B cell (primary cell): ENCODE results near the gene SPATA21. TPM values are rescaled to one million over a fixed set of nuclear protein-coding genes. Genes with fewer than 3 reads are reported as not detected.
"Not testable (repeated sequence)": the region's sequence is repeated elsewhere in the genome, so short reads cannot be mapped to it uniquely, and the experiment has no call there.

Experiments
- ATAC-seq: fragments of 200-7000 bp; cut with Tn5 transposase; one replicate; pipeline ENCODE4 v1.10.0; 2021; ENCODE audit warnings: low read depth, mild to moderate bottlenecking, moderate number of reproducible peaks, moderate library complexity
- CTCF ChIA-PET: fragments of 350-600 bp; sonication (Branson Sonifier 250); formaldehyde crosslinking; loops from one replicate; lab custom pipeline; 2021; ENCODE audit warnings: antibody characterized with exemption, inconsistent platforms; lab: Charles Lee
- POLR2A ChIA-PET: fragments of 350-600 bp; sonication (Branson Sonifier 250); formaldehyde crosslinking; loops from one replicate; lab custom pipeline; 2021; ENCODE audit warnings: antibody characterized with exemption; lab: Charles Lee
- DNase-seq: peaks from one replicate; pipeline ENCODE4 v3.0.0; 2013
- H2AFZ ChIP-seq: 2 replicates; pipeline ENCODE4 v1.6.1; 2012; ENCODE audit warnings: mild to moderate bottlenecking, low read depth, low read length; ENCODE audit not compliant: insufficient read depth, poor library complexity, severe bottlenecking
- H3K27ac ChIP-seq, 2 donors: 1 replicate in 1 of 2; 2 replicates in 1 of 2; pipeline ENCODE4 v1.5.1; 2012 to 2013; ENCODE audit warnings: low read length in 2 of 2, mild to moderate bottlenecking in 2 of 2, moderate library complexity in 1 of 2
- H3K27me3 ChIP-seq, 4 experiments: fragments of 200-600 bp in 1 of 4; sonication (generic) in 1 of 4; replicated peaks in 1 of 4; 1 replicate in 2 of 4; 2 replicates in 2 of 4; pipeline versions ENCODE4 v1.6.1 to v1.7.0; 2013 to 2016; ENCODE audit warnings: low read length in 3 of 4, mild to moderate bottlenecking in 2 of 4, mixed read lengths in 1 of 4, moderate library complexity in 1 of 4; ENCODE audit not compliant: insufficient read depth in 4 of 4, control insufficient read depth in 3 of 4; ENCODE audit errors: control extremely low read depth in 1 of 4
- H3K36me3 ChIP-seq, 2 experiments: replicated peaks in 1 of 2; 1 replicate in 1 of 2; 2 replicates in 1 of 2; pipeline versions ENCODE4 v1.6.1 to v1.7.1; 2013; ENCODE audit warnings: low read length in 1 of 2; ENCODE audit not compliant: insufficient read depth in 2 of 2, control insufficient read depth in 1 of 2; ENCODE audit errors: control extremely low read depth in 1 of 2, extremely low read depth in 1 of 2
- H3K4me1 ChIP-seq, 2 donors: fragments of 200-600 bp in 1 of 2; sonication (generic) in 1 of 2; 1 replicate in 1 of 2; 2 replicates in 1 of 2; pipeline versions ENCODE4 v1.5.1 to v1.6.1; 2013 to 2017; ENCODE audit warnings: low read length in 2 of 2; ENCODE audit not compliant: control insufficient read depth in 2 of 2, insufficient read depth in 2 of 2
- H3K4me2 ChIP-seq: replicated peaks from 2 replicates; pipeline ENCODE3; 2012; ENCODE audit warnings: mild to moderate bottlenecking, low read depth, low read length; ENCODE audit not compliant: poor library complexity, severe bottlenecking
- H3K4me3 ChIP-seq, 5 experiments: fragments of 200-600 bp in 1 of 5; sonication (generic) in 1 of 5; 1 replicate in 3 of 5; 2 replicates in 2 of 5; pipeline versions ENCODE4 v1.5.1 to v1.7.0; 2011 to 2016; ENCODE audit warnings: low read length in 4 of 5, mild to moderate bottlenecking in 4 of 5, low read depth in 2 of 5, control low read depth in 1 of 5, moderate library complexity in 1 of 5; ENCODE audit not compliant: insufficient read depth in 1 of 5; ENCODE audit errors: control extremely low read depth in 1 of 5, extremely low read depth in 1 of 5
- H3K79me2 ChIP-seq: fragments of 200-600 bp; sonication (generic); one replicate; pipeline ENCODE4 v1.6.0; 2016; ENCODE audit warnings: low read length; ENCODE audit not compliant: control insufficient read depth, insufficient read depth
- H3K9ac ChIP-seq: fragments of 200-600 bp; sonication (generic); 2 replicates; pipeline ENCODE4 v1.6.1; 2017; ENCODE audit warnings: mild to moderate bottlenecking, low read length, moderate library complexity
- H3K9me3 ChIP-seq, 3 donors: one replicate each; pipeline versions ENCODE4 v1.6.1 to v1.7.1; 2013; ENCODE audit warnings: low read length in 2 of 3; ENCODE audit not compliant: control insufficient read depth in 2 of 3, insufficient read depth in 1 of 3; ENCODE audit errors: control extremely low read depth in 1 of 3
- H4K20me1 ChIP-seq: 2 replicates; pipeline ENCODE4 v1.6.0; 2012; ENCODE audit warnings: mild to moderate bottlenecking, low read length; ENCODE audit not compliant: insufficient read depth, control insufficient read depth, poor library complexity, severe bottlenecking
- H3K27ac Mint-ChIP-seq: one replicate; pipeline ENCODE4 v1.8.0; 2021; ENCODE audit warnings: mixed read lengths
- H3K27me3 Mint-ChIP-seq: one replicate; pipeline ENCODE4 v1.8.0; 2021; ENCODE audit warnings: mixed read lengths
- H3K4me1 Mint-ChIP-seq: one replicate; pipeline ENCODE4 v1.8.0; 2021; ENCODE audit warnings: mixed read lengths
- H3K4me3 Mint-ChIP-seq: one replicate; pipeline ENCODE4 v1.8.0; 2021; ENCODE audit warnings: mixed read lengths
- H3K9me3 Mint-ChIP-seq: one replicate; pipeline ENCODE4 v1.8.0; 2022; ENCODE audit warnings: mixed read lengths; ENCODE audit not compliant: insufficient read depth
- CTCF ChIP-seq: fragments of 200-600 bp; IDR thresholded peaks from one replicate; pipeline ENCODE4 v1.8.0; 2022; ENCODE audit warnings: antibody characterized with exemption, mild to moderate bottlenecking
- EZH2 ChIP-seq: IDR thresholded peaks from 2 replicates; pipeline ENCODE4 v1.6.1; 2012; ENCODE audit warnings: borderline replicate concordance, low read depth, mild to moderate bottlenecking, moderate library complexity, low read length; ENCODE audit not compliant: insufficient read depth, poor library complexity, severe bottlenecking
- WGBS: methylation state at CpG from one replicate; pipeline ENCODE4 v1.1.5; 2013; ENCODE audit warnings: missing lambda C conversion rate; ENCODE audit not compliant: insufficient coverage; 5-methylcytosine and 5-hydroxymethylcytosine counted together
- intact Hi-C: fragments of 100-400 bp; cut with micrococcal nuclease; formaldehyde crosslinking; loops from one replicate; pipeline ENCODE4 v1.10.0; 2022
- polyA plus RNA-seq: library from polyadenylated mRNA; depleted of rRNA; stranded (reverse); fragments of >200 nt; gene quantifications from 2 replicates; pipeline ENCODE4 v1.2.3, GENCODE V29; 2012
- total RNA-seq, 2 donors: library from RNA; stranded (reverse); fragments of 120-200 nt in 1 of 2; gene quantifications; 1 replicate in 1 of 2; 2 replicates in 1 of 2; pipeline versions ENCODE4 v1.2.3 to v1.2.4, GENCODE V29; 2013 to 2022

The SPATA21 gene
- total and polyA plus RNA-seq, 2 donors (not counting 1 experiment from before 2014, with no cell fraction given) = 0.01 TPM; not detected in 1

DNA sequence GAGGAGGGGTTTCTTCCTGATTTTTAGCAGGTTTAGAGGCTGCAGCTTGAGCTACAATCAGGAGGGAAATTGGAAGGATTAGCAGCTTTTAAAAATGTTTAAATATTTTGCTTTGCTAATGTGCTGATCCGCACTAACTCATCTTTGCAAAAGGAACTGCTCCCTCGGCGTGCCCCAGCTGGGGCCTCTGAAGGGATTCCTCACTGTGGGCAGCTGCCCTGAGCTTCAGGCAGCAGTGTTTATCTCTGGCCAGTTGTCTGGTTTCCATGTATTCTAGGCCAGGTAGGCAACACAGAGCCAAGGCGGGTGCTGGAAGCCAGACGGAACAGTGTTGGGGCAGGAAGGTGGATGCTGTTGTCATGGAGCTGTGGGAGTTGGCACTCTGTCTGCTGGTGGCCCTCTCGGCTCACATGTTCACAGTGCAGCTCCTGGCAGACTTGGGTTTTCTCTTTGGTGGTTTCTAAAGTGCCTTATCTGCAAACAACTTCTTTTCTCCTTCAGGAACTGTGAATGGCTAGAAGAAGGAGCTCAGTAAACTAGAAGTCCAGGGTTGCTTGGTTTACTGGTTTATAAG lies 22.2 kb upstream of the SPATA21 start:
- Histone ChIP-seq H3K4me3 (no peak overlapping the region), H3K9ac (no peak overlapping the region), H3K27ac (no peak overlapping the region), H3K27me3 (no peaks in the 10 kb centered on the region), H4K20me1 (peaks cover 10% of the 10 kb centered on the region), H2AFZ (no peak overlapping the region), H3K4me1 (no peaks in the 10 kb centered on the region), H3K79me2 (peaks cover 4% of the 10 kb centered on the region), H3K4me2 (no peak overlapping the region), H3K36me3 (peaks cover 22 to 66% of the 10 kb centered on the region in 2 experiments), H3K9me3 (no peaks in the 10 kb centered on the region)
- no peaks in the 10 kb centered on the region for H3K4me1 Mint-ChIP-seq
- WGBS = 97% methylated on average over 6 of the region's 6 CpGs
- ChIA-PET POLR2A (no interaction called here), CTCF (no interaction called here)
- ATAC-seq (no peak), DNase-seq (no peak)
- H3K27me3 Mint-ChIP-seq = no peaks in the 10 kb centered on the region
- no peaks in the 10 kb centered on the region for H3K9me3 Mint-ChIP-seq
- H3K4me3 Mint-ChIP-seq = no peak overlapping the region
- no peak overlapping the region for H3K27ac Mint-ChIP-seq
- intact Hi-C loops = no loop called here
- no peak for TF ChIP-seq CTCF
- no peak for TF ChIP-seq EZH2

GRCh38 chr1:16458831-16459230 lies 21.6 kb upstream of the SPATA21 start:
- TF ChIP-seq CTCF (no peak), EZH2 (no peak)
- Histone ChIP-seq H3K4me3 (no peak overlapping the region), H3K4me2 (no peak overlapping the region), H3K4me1 (no peaks in the 10 kb centered on the region), H3K27ac (no peak overlapping the region), H4K20me1 (peaks cover 10% of the 10 kb centered on the region), H3K79me2 (peaks cover 4% of the 10 kb centered on the region), H3K9ac (no peak overlapping the region), H3K9me3 (no peaks in the 10 kb centered on the region), H2AFZ (no peak overlapping the region), H3K36me3 (peaks cover 22 to 67% of the 10 kb centered on the region in 2 experiments), H3K27me3 (no peaks in the 10 kb centered on the region)
- no peaks in the 10 kb centered on the region for H3K27me3 Mint-ChIP-seq
- H3K27ac Mint-ChIP-seq = no peak overlapping the region
- ChIA-PET CTCF (no interaction called here), POLR2A (no interaction called here)
- 97% methylated on average over 3 of the region's 6 CpGs for WGBS
- intact Hi-C loops = no loop called here
- no peaks in the 10 kb centered on the region for H3K9me3 Mint-ChIP-seq
- H3K4me1 Mint-ChIP-seq = no peaks in the 10 kb centered on the region
- H3K4me3 Mint-ChIP-seq = no peak overlapping the region
- DNase-seq = no peak
- ATAC-seq = no peak

DNA sequence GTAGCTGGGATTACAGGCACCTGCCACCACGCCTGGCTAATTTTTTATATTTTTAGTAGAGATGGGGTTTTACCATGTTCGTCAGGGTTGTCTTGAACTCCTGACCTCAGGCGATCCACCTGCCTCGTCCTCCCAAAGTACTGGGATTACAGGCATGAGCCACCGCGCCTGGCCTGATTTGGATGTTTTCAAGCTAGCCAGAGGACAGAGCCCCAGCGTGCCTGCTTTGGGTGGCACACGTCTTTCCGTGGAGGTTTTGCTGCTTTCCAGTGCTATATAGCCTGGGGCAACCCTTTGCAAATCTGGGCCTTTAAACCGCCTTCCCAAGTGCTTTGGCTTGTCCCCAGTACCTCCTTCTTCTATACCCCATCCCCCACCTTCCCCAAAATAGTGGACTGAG lies 18.9 kb upstream of the SPATA21 start:
- H3K27ac Mint-ChIP-seq, H3K27ac ChIP-seq, intact Hi-C loops, H3K27me3 Mint-ChIP-seq, H3K4me3 Mint-ChIP-seq, H3K4me3 ChIP-seq, H3K9me3 ChIP-seq, H3K4me1 Mint-ChIP-seq, CTCF ChIA-PET, POLR2A ChIA-PET, ATAC-seq, H2AFZ ChIP-seq, H3K4me1 ChIP-seq, H3K27me3 ChIP-seq, H3K9ac ChIP-seq, DNase-seq, H3K4me2 ChIP-seq, H3K9me3 Mint-ChIP-seq: not testable (repeated sequence)
- WGBS = 96% methylated on average over 9 of the region's 10 CpGs
- H4K20me1 ChIP-seq = peaks cover 25% of the 10 kb centered on the region
- peaks cover 10 to 74% of the 10 kb centered on the region in 2 experiments for H3K36me3 ChIP-seq
- H3K79me2 ChIP-seq = peaks cover 17% of the 10 kb centered on the region
